Endothelial cell (in vitro differentiated cells): Measurements from ENCODE around the gene CMIP. TPM values are rescaled to one million over a fixed set of nuclear protein-coding genes. Genes with fewer than 3 reads are reported as not detected.

ENCODE experiments used
- DNase-seq: peaks from one replicate; pipeline ENCODE4 v3.0.0; 2021; ENCODE audit warnings: low spot score
- H3K27ac Mint-ChIP-seq: one replicate; pipeline ENCODE4 v1.8.0; 2021; ENCODE audit warnings: mixed read lengths, inconsistent platforms; ENCODE audit not compliant: unreplicated experiment
- H3K27me3 Mint-ChIP-seq: one replicate; pipeline ENCODE4 v1.8.0; 2021; ENCODE audit warnings: mild to moderate bottlenecking, moderate library complexity, mixed read lengths, inconsistent platforms; ENCODE audit not compliant: unreplicated experiment
- H3K36me3 Mint-ChIP-seq: one replicate; pipeline ENCODE4 v1.8.0; 2021; ENCODE audit warnings: mild to moderate bottlenecking, low read depth, mixed read lengths, inconsistent platforms; ENCODE audit not compliant: unreplicated experiment
- H3K4me1 Mint-ChIP-seq: one replicate; pipeline ENCODE4 v1.8.0; 2021; ENCODE audit warnings: mild to moderate bottlenecking, mixed read lengths, inconsistent platforms; ENCODE audit not compliant: unreplicated experiment
- H3K4me3 Mint-ChIP-seq: one replicate; pipeline ENCODE4 v1.8.0; 2021; ENCODE audit warnings: mild to moderate bottlenecking, mixed read lengths, inconsistent platforms; ENCODE audit not compliant: unreplicated experiment
- H3K9me3 Mint-ChIP-seq: one replicate; pipeline ENCODE4 v1.8.0; 2021; ENCODE audit warnings: mixed read lengths, inconsistent platforms; ENCODE audit not compliant: unreplicated experiment
- long read RNA-seq: library from polyadenylated mRNA; unstranded; transcript quantifications from one replicate; pipeline ENCODE4 v2.0.0, GENCODE V29; 2020; ENCODE audit not compliant: unreplicated experiment
- total RNA-seq: library from RNA; stranded (reverse); fragmentation: NEBNext Ultra II Directional; extraction: Animal tissue kit (Norgen Biotek cat#: 25700); gene quantifications from one replicate; pipeline ENCODE4 v1.2.1, GENCODE V29; 2021; ENCODE audit not compliant: unreplicated experiment
- TF ChIP-seq, protein P1 (sequence below): fragments of 200-600 bp; sonication (generic); IDR thresholded peaks from one replicate; pipeline ENCODE4 v1.5.0; 2021; ENCODE audit warnings: antibody characterized with exemption; ENCODE audit not compliant: unreplicated experiment

The CMIP gene
- total RNA-seq: 98.9 TPM
- long read RNA-seq, partial matches to known transcripts: 1 of 1 reads
- long read RNA-seq, other reads (novel, unspliced or antisense): 0 of 1 reads

DNA sequence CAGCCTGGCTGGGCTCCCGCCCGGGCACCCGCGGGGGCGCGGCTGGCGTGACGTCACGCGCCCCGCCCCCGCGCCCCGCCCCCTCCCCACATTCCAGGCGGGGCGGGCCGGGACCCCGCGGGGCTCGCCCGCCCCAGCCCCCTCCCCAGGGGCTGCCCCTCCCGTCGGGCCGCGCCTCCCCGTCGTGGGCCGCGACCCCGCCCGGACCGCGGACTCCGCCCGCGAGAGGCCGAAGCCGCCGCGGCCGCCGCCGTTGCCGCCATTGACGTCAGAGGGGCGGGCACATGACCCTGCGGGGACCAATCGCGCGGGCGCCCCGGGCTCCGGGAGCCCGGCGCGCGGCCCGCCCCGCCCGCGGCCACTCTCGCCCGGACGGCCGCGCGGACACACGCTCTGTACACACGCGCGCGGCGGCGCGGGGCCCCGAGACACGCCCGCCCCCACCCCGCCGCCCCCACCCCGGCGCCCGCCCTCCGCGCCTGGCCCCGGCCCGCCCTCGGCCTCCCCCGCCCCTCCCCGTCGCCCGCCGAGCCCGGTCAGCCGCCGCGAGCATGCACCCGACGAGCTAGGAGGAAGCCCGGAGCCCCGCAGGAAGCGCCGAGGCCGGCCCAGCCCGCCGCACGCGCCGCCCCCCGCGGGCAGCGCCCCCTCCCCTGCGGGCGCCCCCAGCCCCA lies at the start of gene CMIP:
Gene CMIP, plus strand, starts transcription at position 361 of the 674 bp plus-strand sequence.
- Mint-ChIP-seq H3K4me1 (peaks cover 32% of the 10 kb centered on the region), H3K36me3 (no peaks in the 10 kb centered on the region), H3K9me3 (no peaks in the 10 kb centered on the region), H3K27ac (peak within 1 kb of the TSS; percentile 85), H3K4me3 (peak within 1 kb of the TSS; percentile 97), H3K27me3 (peaks cover 17% of the 10 kb centered on the region)
- DNase-seq: peak; percentile 91
- TF ChIP-seq, protein P1, sequence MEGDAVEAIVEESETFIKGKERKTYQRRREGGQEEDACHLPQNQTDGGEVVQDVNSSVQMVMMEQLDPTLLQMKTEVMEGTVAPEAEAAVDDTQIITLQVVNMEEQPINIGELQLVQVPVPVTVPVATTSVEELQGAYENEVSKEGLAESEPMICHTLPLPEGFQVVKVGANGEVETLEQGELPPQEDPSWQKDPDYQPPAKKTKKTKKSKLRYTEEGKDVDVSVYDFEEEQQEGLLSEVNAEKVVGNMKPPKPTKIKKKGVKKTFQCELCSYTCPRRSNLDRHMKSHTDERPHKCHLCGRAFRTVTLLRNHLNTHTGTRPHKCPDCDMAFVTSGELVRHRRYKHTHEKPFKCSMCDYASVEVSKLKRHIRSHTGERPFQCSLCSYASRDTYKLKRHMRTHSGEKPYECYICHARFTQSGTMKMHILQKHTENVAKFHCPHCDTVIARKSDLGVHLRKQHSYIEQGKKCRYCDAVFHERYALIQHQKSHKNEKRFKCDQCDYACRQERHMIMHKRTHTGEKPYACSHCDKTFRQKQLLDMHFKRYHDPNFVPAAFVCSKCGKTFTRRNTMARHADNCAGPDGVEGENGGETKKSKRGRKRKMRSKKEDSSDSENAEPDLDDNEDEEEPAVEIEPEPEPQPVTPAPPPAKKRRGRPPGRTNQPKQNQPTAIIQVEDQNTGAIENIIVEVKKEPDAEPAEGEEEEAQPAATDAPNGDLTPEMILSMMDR: no peak

DNA sequence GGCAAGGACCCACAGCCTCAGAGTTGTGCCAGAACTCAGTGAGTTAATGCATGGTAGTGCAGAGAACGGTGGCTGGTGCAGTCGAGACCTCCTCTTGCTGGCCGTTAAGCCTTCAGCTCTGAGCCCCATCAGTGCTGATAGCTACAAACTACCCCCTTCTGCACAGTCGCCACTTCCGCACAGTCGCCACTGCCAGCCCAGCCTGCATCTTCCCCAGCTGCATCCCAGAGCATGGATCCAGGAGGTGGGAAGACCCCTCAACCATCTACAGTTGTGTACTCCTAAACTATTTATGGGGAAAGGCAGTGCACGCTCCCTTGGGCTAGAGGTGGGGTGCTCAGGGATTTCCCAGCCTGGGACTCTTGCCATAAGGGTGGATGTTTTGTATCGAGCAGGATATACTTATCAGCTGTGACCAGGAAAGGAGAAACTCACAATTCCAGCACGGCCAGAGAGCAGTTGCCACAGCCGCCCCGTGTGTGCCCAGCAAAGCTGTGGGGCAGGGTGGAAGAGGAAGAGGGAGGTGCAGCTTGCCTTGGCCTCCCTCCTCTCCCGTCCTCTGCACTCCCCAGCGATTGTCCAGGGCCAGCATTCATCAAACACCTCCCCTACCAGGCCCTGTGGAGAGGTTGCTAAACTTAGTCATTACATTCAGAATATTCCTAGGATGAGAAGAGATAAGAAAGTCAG lies 49.5 kb upstream of the CMIP start:
- peaks cover 15% of the 10 kb centered on the region for H3K36me3 Mint-ChIP-seq
- no peak overlapping the region for H3K4me3 Mint-ChIP-seq
- peaks cover 5% of the 10 kb centered on the region for H3K4me1 Mint-ChIP-seq
- no peaks in the 10 kb centered on the region for H3K9me3 Mint-ChIP-seq
- H3K27ac Mint-ChIP-seq: no peak overlapping the region
- TF ChIP-seq, protein P1: no peak
- no peak for DNase-seq
- peaks cover 7% of the 10 kb centered on the region for H3K27me3 Mint-ChIP-seq

DNA sequence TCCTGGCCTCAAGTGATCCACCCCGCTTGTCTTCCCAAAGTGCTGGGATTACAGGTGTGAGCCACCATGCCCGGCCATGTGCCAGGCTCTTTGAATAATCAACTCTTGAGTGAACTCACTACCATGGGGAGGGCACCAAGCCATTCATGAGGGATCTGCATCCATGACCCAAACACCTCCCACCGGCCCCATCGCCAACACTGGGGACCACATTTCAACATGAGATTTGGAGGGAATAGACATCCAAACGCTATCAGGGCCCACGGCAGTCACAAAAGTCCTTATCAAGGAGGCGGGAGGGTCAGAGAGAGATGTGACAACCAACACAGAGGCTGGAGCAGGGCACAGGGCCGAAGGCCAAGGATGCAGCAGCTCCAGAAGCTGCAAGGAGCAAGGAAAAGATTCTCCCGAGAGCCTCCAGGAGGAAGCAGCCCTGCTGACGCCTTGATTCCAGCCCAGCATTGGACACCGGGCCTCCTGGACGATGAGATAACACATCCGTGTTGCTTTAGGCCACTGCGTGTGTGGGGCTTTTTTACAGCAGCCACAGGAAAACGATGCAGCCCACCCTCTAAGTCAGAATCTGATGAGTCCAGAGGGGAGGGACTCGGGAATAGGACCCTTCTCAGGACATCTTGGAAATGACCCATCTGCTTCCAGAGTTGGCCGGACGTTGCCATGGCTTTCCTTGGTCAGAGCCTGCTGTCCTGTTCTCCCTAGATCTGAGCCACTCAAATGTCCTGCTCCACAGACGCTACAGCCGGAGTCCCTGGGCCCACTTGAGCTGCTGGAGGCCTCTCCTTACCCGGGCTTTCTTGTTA lies 47.3 kb upstream of the CMIP start:
- Mint-ChIP-seq H3K9me3 (no peaks in the 10 kb centered on the region), H3K36me3 (peaks cover 3% of the 10 kb centered on the region), H3K4me1 (peaks cover 5% of the 10 kb centered on the region), H3K27me3 (peaks cover 7% of the 10 kb centered on the region), H3K27ac (no peak overlapping the region), H3K4me3 (no peak overlapping the region)
- DNase-seq: no peak
- TF ChIP-seq, protein P1: no peak

DNA sequence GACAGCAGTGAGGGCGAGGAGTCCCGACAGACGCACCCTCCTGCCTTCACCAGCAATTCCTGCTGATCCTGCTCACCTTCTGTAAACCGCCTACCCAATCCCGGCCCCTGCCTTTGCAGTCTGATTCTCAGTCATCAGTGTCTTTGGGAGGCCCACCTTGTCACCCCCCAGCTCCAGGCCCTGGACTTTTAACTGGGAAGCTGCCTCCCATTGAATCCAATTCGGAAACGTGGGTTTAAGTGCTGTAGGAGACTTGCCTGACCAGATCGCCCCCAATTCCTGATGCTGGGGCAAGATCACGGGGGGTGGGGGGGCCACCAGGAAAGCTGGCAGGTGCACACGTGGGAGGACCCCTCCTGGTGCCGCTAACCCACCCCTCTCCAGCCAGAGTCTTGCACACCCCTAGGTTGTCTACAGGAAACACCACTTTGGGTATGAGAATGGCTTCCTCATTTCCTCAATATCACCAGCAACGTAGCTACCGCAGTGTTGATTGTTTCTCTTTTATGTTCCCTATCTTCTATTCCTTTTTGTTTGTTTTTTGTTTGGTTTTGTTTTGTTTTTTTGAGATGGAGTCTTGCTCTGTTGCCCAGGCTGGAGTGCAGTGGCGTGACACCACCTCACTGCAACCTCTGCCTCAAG lies 46.6 kb upstream of the CMIP start:
- H3K9me3 Mint-ChIP-seq: no peaks in the 10 kb centered on the region
- peaks cover 7% of the 10 kb centered on the region for H3K27me3 Mint-ChIP-seq
- no peak overlapping the region for H3K27ac Mint-ChIP-seq
- TF ChIP-seq, protein P1: no peak
- H3K36me3 Mint-ChIP-seq: peaks cover 3% of the 10 kb centered on the region
- peaks cover 5% of the 10 kb centered on the region for H3K4me1 Mint-ChIP-seq
- DNase-seq: no peak
- no peak overlapping the region for H3K4me3 Mint-ChIP-seq
